CD4-positive, alpha-beta T cell treated with Interleukin-2 at 100 ng/mL for 4 hours (primary cell): ENCODE results near the gene DNAJA3.

Experiments used
- DNase-seq: peaks from one replicate; pipeline ENCODE4 v3.0.0-alpha.2; 2020; ENCODE audit warnings: low spot score

The DNAJA3 gene

GRCh38 chr16:4475880-4476788 is 50.5 kb downstream of the DNAJA3 start, which contains the start of gene HMOX2:
HMOX2 (plus strand) TSS chr16:4476398; CDS start chr16:4505525, 29,127 bp downstream.
- DNase-seq, result peak; percentile 96

GRCh38 chr16:4477966-4478365 is 52.3 kb downstream of the DNAJA3 start:
- DNase-seq, result peak; percentile 43

- DNase-seq, result no peak
Observed at GRCh38 chr16:4481526-4481925, 55.9 kb downstream of the DNAJA3 start.

- DNase-seq, result no peak
Observed at GRCh38 chr16:4481963-4482362, 56.3 kb downstream of the DNAJA3 start.

GRCh38 chr16:4486126-4486893 is 60.6 kb downstream of the DNAJA3 start:
- no peak for DNase-seq

- no peak for DNase-seq
Observed at GRCh38 chr16:4487955-4488498, 62.4 kb downstream of the DNAJA3 start.

GRCh38 chr16:4488499-4488967 is 62.9 kb downstream of the DNAJA3 start:
- DNase-seq, result peak; percentile 34

- DNase-seq, result no peak
Observed at GRCh38 chr16:4489030-4489429, 63.4 kb downstream of the DNAJA3 start.

GRCh38 chr16:4491898-4492297 is 66.2 kb downstream of the DNAJA3 start:
- no peak for DNase-seq

GRCh38 chr16:4494746-4495490 is 69.2 kb downstream of the DNAJA3 start:
- no peak for DNase-seq

GRCh38 chr16:4495766-4496165 is 70.1 kb downstream of the DNAJA3 start:
- DNase-seq, result no peak

- no peak for DNase-seq
Observed at GRCh38 chr16:4496305-4496704, 70.6 kb downstream of the DNAJA3 start.

GRCh38 chr16:4498546-4499195 is 73.0 kb downstream of the DNAJA3 start:
- no peak for DNase-seq

- no peak for DNase-seq
Observed at GRCh38 chr16:4499196-4499555, 73.5 kb downstream of the DNAJA3 start.

GRCh38 chr16:4500272-4500671 is 74.6 kb downstream of the DNAJA3 start:
- DNase-seq, result no peak

GRCh38 chr16:4501071-4501478 is 75.4 kb downstream of the DNAJA3 start:
- DNase-seq, result no peak

- DNase-seq, result peak; percentile 89
Observed at GRCh38 chr16:4505356-4506147, 79.9 kb downstream of the DNAJA3 start.
